GM10266 (cell line): ENCODE measurements around the gene CBLL1.

Experiments
- DNase-seq: peaks from one replicate; pipeline ENCODE4 v3.0.0; 2012; ENCODE audit errors: extremely low spot score
- CTCF ChIP-seq: IDR thresholded peaks from 2 replicates; pipeline ENCODE4 v1.5.1; 2012; ENCODE audit warnings: mild to moderate bottlenecking, low read depth; ENCODE audit not compliant: control insufficient read depth, insufficient read depth; ENCODE audit errors: missing control alignments

The CBLL1 gene

GRCh38 chr7:107718456-107719193 lies 25.3 kb upstream of the CBLL1 start:
- DNase-seq, result no peak

GRCh38 chr7:107721286-107721685 lies 22.7 kb upstream of the CBLL1 start:
- no peak for TF ChIP-seq CTCF
- no peak for DNase-seq

More at GRCh38 chr7:107718456-107719193, 25.3 kb upstream of the CBLL1 start:
- no peak for TF ChIP-seq CTCF

GRCh38 chr7:107723255-107723654 lies 20.7 kb upstream of the CBLL1 start:
- TF ChIP-seq CTCF, result no peak
- DNase-seq, result no peak

- peak; percentile 58 for DNase-seq
- TF ChIP-seq CTCF, result peak; percentile 66
Measured at GRCh38 chr7:107725138-107725740, 18.7 kb upstream of the CBLL1 start.

GRCh38 chr7:107726356-107727130 lies 17.4 kb upstream of the CBLL1 start:
- TF ChIP-seq CTCF, result no peak
- no peak for DNase-seq

- DNase-seq, result no peak
- TF ChIP-seq CTCF, result no peak
Measured at GRCh38 chr7:107728276-107728675, 15.7 kb upstream of the CBLL1 start.
